ENCODE measurements around the gene CALCB. TPM values are rescaled to one million over a fixed set of nuclear protein-coding genes. Genes with fewer than 3 reads are reported as not detected.

CALCB gene
- total and polyA plus RNA-seq, 2 of the 8 experiments (the other 6 are each of a cell fraction or from before 2014, with no cell fraction given): 3.7 to 4.2 TPM

DNA sequence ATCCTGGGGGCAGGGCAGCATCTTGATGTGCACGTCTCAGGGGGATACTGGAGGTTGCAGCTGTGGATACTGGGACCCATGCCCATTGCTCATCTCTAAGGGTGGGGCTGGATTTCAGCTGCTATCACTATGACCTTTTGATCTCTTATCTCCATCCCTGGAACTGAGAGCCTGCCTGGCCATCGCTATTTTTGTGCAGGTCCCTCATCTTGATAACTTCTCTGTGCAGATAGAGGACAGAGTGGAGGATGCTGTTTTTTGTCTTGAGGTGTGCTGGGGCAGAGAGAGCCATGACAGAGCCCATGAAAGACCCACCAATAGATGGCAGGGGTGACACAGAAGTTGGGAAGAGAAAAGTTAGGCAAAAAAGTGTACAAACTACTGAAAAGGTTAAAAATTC lies 36.2 kb downstream of the CALCB start:
- Histone ChIP-seq H3K9ac (replicated peaks in 1 of 4; ENCODE audit: extremely low read depth in 1 of 4, low read depth in 3 of 4, low read length in 3 of 4) (no peak overlapping the region), H3K4me3 (ENCODE audit: extremely low read depth in 1 of 4, insufficient read depth in 2 of 4, low read depth in 3 of 4, low read length in 4 of 4) (no peak overlapping the region), H3K4ac (replicated peaks; ENCODE audit: insufficient read length, low read depth, low read length) (no peak overlapping the region), H4K5ac (ENCODE audit: insufficient read length, low read depth, low read length) (no peak overlapping the region), H4K20me1 (replicated peaks in 1 of 2; ENCODE audit: control insufficient read depth in 1 of 2, insufficient read depth in 2 of 2, low read length in 2 of 2) (no peaks in the 10 kb centered on the region), H4K8ac (ENCODE audit: extremely low read depth, insufficient read depth, low read length) (no peak overlapping the region), H2BK15ac (ENCODE audit: low read length) (no peak overlapping the region), H2AK5ac (ENCODE audit: low read depth, low read length) (no peak overlapping the region), H3K23ac (ENCODE audit: insufficient read length) (no peak overlapping the region), H3K4me2 (ENCODE audit: insufficient read depth in 1 of 2, low read depth in 2 of 2, low read length in 2 of 2) (no peak overlapping the region), H2AFZ (ENCODE audit: low read length) (no peak overlapping the region), H3K23me2 (ENCODE audit: low read depth, low read length) (peaks cover 2% of the 10 kb centered on the region; the same call in 1 of the 2 replicates), H2BK120ac (replicated peaks; ENCODE audit: low read depth, low read length) (no peak overlapping the region), H3K14ac (ENCODE audit: insufficient read length) (no peak overlapping the region), H3K4me1 (replicated peaks in 1 of 4; ENCODE audit: control insufficient read depth in 3 of 4, insufficient read depth in 4 of 4, low read length in 3 of 4) (no peaks in the 10 kb centered on the region), H3K36me3 (ENCODE audit: control insufficient read depth in 2 of 4, insufficient read depth in 4 of 4, low read length in 3 of 4) (no peaks in the 10 kb centered on the region), H4K91ac (replicated peaks; ENCODE audit: insufficient read length, low read length) (no peak overlapping the region), H2BK5ac (ENCODE audit: low read depth, low read length) (no peak overlapping the region), H3K56ac (replicated peaks; ENCODE audit: insufficient read length, low read depth, low read length) (no peak overlapping the region), H3K9me3 (ENCODE audit: insufficient read depth in 2 of 2, low read depth in 1 of 2, low read length in 1 of 2) (no peaks in the 10 kb centered on the region), H3K27ac (ENCODE audit: low read depth, low read length) (no peak overlapping the region), H3K18ac (ENCODE audit: extremely low read depth, low read length) (no peak overlapping the region), H3K27me3 (replicated peaks in 1 of 4; ENCODE audit: control insufficient read depth in 3 of 4, extremely low read depth in 1 of 4, insufficient read depth in 3 of 4, low read length in 3 of 4) (peaks cover 1 to 12% (median 10%) of the 10 kb centered on the region in 4 experiments; a peak in 6 of 7 replicates), H2BK12ac (ENCODE audit: low read depth, low read length) (no peak overlapping the region), H2BK20ac (ENCODE audit: low read length) (no peak overlapping the region), H3K79me1 (ENCODE audit: low read depth, low read length) (no peaks in the 10 kb centered on the region), H3K79me2 (ENCODE audit: control insufficient read depth in 1 of 2, insufficient read depth in 2 of 2, low read length in 2 of 2) (no peaks in the 10 kb centered on the region)
- CTCF ChIA-PET (ENCODE audit: partially characterized antibody): interaction anchor here (1.0 to 3.0 kb wide), 7 partner anchors 9 to 202 kb away, joined by 3 to 39 read pairs (median 3); no protein-coding TSS in a partner anchor
- FAIRE-seq: no peak
- TF ChIP-seq GABPA (IDR thresholded peaks at IDR 0.05; ENCODE audit: borderline replicate concordance, insufficient read depth, low read length): no peak
- no peak for DNase-seq (ENCODE audit: low read depth in 1 of 2, low spot score in 2 of 2)
- WGBS, 2 experiments (ENCODE audit: extremely low coverage in 1 of 2, insufficient coverage in 1 of 2, insufficient read length in 1 of 2, insufficient replicate concordance in 2 of 2, low coverage in 1 of 2, low lambda C conversion rate in 2 of 2, missing lambda C conversion rate in 1 of 2): 92% methylated on average over 2 of the region's 2 CpGs; no CpG with 5 or more reads in 1 of the 2 experiments
- POLR2A ChIA-PET (ENCODE audit: partially characterized antibody): no interaction called here
